GM18520 (cell line): ENCODE data around the gene COPZ1.
"Not testable (repeated sequence)": the region's sequence is repeated elsewhere in the genome, so short reads cannot be mapped to it uniquely, and the experiment has no call there.

Experiments used
- ATAC-seq: cut with Tn5 transposase; IDR thresholded peaks from one replicate; pipeline ENCODE4 v1.9.1; 2021; ENCODE audit not compliant: unreplicated experiment

Gene COPZ1, protein sequence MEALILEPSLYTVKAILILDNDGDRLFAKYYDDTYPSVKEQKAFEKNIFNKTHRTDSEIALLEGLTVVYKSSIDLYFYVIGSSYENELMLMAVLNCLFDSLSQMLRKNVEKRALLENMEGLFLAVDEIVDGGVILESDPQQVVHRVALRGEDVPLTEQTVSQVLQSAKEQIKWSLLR

DNA sequence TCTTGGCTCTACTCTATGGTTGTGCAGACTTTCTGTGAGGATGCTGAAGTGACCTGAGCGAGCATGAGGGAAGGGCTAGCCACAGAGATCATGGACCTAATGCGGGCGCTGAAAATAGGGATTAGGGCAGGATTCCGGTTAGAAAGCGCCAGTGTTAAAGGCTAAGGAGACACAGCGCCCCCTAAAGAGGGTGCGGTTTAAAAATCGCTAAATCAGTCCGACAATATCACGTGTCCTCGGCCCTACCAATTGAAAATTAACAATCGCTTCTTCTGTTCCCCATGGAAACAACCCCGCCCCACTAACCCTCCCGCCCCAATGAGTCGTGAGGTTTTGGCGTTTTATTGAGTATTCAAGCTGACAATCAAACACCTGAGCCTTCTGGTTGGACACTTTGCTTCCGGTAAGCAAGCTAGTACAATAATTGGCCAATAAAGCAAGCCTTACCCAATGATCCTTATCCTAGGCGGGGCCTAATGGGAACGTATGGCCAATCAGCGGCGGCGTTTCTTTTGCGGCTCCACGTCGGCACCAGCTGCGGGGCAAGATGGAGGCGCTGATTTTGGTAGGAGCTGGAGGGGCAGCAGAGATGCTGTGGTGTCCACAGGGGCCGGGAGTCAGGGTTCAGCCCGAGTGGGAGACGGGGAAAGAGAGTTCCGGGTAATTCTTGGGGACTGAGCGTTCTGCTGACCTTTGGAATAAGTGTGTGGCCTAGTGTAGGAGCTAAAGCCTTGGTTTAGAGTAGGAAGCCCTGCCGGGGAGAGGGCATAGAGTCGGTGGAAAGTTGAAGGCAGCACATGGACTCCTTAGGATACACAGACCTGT is at the start of gene COPZ1:
Gene COPZ1 (plus strand): TSS at position 515 of the 825 bp plus-strand sequence. CDS start 33 bp downstream, at position 548.
- ATAC-seq = peak; percentile 99

DNA sequence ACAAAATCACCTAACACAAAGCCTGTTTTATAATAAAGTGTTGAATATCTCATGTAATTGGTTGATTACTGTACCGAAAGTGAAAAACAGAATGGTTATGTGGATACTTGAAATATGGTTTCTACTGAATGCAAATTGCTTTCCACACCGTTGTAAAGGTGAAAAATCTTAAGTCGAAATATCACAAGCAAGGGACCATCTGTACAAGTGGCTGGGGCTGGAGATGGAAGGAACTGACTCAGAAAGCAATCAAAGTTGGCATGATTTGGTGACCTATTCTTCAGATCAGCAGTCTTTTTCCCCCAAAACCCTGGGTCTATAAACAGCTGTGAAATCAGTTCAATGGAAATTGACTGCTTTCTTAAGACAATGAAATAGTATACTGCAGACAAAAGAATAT is 48.6 kb upstream of the COPZ1 start:
- ATAC-seq = no peak

DNA sequence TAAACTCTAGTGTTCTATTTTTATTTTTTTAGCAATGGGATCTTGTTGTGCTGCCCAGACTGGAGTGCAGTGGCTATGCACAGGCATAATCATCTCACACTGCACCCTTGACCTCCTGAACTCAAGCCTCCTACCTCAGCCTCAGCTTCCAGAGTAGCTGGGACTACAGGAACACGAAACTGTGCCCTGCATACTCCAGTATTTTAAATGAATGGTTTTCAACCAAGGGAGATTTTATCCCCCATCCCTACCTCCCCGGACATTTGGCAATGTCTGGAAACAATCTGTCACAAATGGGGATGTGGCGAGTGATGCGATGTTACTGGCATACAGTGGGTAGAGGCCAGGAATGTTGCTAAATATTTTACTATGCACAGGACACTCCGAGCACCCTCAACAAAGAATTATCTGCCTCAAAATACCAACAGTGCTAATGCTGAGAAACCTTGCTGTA is 47.1 kb upstream of the COPZ1 start:
- ATAC-seq = no peak

DNA sequence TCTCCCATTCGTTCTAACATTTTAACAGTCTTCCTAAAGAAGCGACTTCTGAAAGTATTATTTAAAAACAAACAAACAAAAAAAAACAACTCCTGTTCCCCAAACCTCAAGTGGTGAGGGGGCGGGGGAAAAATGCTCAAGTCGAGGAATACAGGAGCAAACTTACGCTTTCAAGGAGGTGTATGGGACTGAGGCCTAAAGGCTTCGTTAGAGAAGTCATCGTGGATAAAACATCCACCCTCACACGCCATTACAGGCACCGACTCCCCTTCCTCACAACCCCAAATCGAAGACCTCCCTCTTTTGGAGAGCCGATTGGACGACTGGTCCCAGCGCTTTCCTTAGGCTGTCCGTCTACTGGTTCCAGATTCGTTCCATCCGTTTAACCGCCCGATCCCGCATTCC is 45.7 kb upstream of the COPZ1 start:
- ATAC-seq = no peak

DNA sequence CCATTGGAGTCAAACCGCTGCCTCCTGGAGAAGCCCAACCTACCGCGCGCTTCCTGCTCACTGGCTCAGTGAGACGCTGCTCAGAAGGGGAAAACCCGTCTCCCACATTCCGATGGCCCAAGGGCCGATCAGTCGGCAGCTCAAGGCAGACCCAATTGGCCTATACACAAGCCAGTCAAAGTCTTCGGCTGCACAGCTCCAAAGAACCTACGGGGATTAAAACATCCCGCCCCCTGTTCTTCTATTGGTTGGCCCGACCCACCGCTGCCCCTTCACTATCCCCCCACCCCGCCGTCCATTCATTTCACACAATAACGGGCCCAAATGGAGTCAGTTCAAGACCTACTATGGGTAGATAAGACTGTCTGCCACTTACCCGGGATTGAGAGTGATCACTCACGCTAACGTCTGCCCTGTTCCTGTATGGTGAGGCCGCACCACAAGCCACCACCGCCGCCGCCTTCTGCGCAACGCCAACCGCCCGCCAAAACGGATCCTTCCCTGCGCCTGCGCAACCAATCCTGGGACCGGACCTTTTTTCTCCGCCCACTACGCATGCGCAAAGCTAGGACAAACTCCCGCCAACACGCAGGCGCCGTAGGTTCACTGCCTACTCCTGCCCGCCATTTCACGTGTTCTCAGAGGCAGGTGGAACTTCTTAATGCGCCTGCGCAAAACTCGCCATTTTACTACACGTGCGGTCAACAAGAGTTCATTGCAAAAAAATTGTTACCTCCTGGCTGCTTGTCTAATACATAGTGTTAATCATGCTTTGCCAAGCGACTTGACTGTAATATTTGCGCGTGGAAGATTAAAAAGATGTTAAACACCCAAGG is 45.1 kb upstream of the COPZ1 start, which contains the start of gene CBX5:
Gene CBX5 (minus strand): TSS at position 491 of the 836 bp plus-strand sequence. CDS start 22,472 bp downstream, outside the sequence.
- ATAC-seq = peak; percentile 80

DNA sequence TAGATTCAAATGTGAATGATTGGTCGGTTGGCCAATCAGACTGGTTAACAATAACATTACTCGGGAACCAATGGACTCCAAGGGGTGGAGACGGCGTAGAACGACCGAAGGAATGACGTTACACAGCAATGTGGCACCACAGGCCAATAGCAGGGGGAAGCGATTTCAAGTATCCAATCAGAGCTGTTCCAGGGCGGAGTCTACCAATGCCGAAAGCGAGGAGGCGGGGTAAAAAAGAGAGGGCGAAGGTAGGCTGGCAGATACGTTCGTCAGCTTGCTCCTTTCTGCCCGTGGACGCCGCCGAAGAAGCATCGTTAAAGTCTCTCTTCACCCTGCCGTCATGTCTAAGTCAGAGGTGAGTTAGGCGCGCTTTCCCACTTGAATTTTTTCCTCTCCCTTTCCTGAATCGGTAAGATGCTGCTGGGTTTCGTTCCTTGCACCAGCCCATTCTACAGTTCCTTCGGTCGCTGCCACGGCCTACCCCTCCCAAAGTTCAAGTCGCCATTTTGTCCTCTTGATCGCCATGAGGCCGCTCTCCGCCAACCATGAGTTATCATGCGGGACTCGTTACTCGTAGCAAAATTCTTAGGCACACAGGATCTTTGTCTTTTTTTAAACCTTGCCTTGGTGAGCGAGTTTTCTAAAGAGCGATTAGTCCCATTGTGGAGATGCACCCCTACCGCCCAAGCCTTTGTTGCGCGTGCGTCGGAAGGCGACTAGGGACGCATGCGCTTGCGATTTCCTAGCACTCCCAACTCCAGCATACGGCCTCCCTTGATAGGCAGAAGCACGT is 44.3 kb upstream of the COPZ1 start, which contains the start of gene HNRNPA1:
Gene HNRNPA1 (plus strand): TSS at position 259 of the 793 bp plus-strand sequence. CDS start 82 bp downstream, at position 341.
- ATAC-seq = peak; percentile 78

DNA sequence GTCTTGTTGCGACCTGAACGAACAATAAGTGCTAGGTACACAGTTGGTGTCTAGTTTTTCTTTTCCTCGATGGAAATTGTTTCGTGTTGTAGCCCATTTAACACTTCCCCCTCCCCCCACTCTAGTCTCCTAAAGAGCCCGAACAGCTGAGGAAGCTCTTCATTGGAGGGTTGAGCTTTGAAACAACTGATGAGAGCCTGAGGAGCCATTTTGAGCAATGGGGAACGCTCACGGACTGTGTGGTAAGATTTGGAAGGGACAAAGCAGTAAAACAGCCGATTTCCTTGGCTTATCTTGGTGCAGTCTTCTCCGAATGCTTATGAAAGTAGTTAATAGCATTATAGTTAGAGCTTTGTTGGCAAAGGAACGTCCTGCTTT is 43.7 kb upstream of the COPZ1 start:
- not testable (repeated sequence) for ATAC-seq

DNA sequence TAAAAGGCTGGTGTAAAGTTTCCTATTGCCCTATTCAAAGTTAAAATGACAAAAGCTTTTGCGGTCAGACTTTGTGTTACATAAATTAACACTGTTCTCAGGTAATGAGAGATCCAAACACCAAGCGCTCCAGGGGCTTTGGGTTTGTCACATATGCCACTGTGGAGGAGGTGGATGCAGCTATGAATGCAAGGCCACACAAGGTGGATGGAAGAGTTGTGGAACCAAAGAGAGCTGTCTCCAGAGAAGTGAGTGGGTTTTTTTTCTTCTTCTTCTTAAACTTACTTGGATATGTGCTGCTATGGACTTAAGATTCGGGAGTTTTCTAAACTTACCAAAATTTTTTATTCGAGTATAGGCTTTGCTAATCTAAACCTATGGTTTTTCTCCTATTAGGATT is 43.2 kb upstream of the COPZ1 start:
- not testable (repeated sequence) for ATAC-seq

DNA sequence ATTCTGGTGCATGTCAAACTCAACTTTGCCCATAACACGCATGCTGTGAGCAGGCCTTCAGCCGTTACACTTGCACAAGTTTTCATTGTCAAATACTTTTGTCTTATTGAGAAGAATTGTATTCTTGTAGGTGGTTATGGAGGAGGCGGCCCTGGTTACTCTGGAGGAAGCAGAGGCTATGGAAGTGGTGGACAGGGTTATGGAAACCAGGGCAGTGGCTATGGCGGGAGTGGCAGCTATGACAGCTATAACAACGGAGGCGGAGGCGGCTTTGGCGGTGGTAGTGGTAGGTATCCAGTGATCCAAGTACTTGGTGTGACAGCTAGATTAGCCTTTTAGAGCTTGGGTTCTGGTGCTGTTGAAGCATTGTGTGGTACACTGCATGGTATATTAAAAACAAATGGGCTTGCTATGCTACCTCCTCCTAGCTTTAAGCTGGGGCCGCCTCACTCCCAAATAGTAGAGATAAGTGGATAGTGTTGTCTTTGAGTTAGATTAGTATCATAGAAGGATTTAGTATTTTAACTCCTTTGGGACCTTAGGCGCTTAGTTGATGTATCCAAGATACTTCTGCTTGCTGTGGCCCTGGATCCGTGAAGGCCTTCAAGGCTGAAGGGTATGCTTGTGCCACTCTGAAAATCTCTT is 41.9 kb upstream of the COPZ1 start:
- ATAC-seq = no peak

DNA sequence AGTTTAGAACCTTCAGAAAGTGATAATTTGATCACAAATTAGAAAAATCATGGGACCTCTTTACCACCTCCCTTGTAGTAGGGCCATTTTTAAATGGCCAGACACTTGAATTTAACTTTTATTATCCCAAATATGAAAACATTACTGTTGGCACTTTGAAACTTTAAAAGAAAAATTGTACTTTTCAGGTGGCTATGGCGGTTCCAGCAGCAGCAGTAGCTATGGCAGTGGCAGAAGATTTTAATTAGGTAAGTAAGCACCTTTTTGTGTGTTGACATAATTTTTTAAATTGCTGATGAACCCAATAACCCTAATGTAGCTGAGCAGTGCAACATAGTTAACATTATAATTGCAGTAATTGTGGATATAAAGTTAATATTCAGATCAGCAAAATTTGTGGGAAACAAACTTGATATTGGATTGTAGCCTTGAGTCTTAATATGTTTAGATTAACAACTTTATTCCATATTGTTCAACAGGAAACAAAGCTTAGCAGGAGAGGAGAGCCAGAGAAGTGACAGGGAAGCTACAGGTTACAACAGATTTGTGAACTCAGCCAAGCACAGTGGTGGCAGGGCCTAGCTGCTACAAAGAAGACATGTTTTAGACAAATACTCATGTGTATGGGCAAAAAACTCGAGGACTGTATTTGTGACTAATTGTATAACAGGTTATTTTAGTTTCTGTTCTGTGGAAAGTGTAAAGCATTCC is 40.7 kb upstream of the COPZ1 start:
- ATAC-seq = not testable (repeated sequence)

DNA sequence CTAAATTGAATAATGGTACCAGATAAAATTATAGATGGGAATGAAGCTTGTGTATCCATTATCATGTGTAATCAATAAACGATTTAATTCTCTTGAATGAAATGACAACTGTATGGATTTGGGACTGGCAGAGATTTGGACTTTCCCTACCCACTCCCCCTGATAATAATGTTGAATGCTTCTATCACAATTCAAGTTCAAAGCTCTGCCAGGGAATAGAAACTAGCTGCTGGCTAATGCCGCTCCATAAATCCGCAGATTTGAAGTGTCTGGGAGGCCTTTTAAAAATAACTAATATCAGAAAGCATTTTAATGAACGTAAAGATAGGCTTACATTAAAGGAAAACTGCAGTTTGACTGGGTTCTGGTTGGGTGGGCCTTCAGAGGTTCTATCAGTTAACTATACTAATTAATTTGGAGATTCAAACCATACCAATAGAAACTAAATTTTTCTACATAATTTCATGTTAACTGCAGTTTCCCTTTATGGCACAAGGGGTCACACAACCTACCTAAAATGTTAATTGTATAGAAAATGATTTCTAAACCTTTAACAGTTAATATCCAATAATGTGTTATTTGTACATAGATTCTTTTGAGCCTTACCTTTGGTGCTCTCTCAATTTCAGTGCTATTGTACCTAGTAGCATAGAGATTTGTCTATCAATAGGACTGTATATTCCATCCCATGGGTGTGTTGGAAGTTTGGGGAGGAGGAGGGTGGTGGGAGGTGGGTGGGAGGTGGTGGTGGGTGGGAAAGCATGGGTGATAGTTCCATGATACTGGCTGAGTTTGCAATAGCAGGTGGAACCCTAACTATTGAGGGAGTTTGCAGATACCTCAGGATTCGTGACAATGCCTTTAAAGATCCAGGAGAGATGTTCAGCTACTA is 39.5 kb upstream of the COPZ1 start:
- ATAC-seq = no peak

DNA sequence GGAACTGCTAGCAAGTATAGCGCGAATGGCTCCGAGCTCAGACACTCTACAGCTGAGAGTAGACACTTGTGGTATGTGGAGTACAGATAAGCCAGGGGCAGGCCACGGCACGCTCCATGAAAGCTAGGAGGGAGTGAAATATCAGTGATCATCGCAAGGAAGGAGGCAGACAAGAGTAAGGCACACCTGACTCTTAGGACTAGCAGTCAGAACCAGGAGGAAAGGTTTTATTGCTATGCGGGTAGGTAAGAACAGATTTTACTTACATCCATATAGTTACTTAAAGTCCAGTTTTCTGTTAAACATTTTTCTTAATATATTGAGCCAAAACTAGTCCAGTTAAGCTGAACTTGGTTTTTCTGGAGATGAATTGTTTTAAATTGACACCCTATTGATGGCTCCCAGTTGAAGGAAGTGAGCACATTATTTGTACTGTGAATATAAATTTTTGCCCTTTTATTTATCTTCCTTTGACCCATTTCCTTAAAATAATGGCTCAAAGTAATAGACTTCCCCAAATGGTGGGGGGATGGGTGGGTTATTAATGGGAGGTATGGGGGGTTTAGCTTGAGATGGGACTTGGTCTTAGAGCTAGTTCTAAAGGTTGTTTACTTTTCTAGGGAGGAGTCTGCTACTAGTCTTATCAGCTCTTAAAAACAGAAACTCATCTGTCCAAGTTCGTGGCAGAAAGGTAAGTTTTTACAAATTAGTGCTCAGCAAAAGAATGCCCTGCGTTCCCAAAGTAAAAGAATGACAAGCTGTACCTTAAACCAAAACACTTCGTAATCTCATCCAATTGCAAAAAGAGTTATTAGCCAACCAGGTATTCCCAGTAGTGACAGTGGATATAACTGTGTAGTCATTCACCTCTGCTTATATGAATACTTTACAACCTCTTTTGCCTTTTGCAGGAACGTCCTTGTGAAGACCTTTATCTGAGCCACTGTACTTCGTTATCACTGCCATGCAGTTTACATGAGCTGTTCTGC is 38.6 kb upstream of the COPZ1 start:
- ATAC-seq = no peak

DNA sequence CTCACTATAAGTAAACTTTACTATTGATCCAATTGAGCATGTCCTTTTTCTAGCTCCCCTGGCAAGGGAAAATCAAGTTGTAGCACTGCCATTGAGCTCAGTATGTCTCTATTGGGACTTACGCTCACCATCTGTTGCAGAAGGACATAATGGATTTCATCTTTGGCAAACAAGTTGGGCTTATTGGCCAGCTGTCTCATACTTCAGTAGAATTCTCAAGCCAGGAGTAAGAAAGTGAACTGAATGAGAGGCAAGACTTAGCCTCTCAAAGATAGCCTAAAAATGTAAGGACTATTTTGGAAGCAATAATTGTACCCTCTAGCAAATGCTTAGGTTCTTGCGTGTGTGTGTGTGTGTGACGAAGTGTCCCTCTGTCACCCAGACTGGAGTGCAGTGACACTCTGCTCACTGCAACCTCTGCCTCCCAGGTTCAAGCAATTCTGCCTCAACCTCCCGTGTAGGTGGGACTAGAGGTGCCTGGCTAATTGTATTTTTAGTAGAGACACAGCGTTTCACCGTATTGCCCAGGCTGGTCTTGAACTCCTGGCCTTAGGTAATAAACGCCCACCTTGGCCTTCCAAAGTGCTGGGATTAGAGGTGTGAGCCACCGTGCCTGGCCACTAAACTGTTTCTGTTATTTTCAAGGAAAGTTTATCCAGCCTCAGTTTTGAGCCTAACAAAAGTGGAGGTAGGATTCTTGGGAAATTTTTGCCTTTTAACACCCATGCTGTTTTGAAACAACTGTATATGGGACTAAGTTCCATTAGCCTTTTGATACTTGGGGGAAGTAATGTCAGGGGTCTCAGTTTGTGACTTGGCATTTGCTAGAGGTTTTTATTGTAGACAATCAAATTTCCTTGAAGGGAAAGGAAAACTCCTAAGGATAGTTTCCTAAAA is 37.4 kb upstream of the COPZ1 start:
- no peak for ATAC-seq

DNA sequence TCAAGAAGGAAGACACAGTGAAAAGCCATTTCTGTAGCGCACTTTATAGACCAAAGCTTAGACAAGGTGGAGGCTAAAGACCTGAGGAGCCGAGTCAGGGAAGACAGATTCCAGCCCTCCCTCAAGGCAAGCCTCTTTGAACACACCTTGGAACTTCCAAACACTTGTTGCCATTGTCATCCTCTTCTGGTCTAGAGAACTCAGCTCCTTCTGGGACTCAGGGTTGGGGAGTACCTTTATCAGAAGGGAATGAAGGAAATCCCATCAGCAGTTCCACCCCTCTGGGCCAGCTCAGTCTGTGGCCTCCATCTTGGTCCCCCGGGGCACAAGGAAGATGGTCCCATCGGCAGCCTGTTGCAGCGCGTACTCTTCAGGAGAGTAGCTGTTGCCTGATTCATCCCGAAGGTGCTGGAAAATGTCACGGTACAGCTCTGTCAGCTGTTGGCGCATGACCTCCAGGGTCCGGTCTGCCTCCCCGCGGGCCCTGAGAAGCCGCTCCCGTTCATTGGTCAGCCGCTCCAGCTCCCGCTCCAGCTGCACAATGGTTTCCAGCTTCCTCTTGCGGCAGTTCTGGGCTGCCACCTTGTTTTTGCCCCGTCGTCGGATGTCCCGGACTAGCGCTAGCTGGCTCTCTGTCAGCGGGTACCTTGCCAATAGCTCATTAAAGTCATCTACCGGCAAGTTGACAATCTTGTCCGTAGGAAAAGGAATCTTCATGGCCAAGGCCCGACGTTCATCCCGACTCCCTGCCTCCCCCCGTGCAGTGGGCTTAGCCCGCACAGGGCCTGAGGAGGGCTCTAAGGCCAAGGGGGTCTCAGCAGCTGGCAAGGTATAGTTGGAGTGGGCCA is 32.6 kb upstream of the COPZ1 start:
- no peak for ATAC-seq

DNA sequence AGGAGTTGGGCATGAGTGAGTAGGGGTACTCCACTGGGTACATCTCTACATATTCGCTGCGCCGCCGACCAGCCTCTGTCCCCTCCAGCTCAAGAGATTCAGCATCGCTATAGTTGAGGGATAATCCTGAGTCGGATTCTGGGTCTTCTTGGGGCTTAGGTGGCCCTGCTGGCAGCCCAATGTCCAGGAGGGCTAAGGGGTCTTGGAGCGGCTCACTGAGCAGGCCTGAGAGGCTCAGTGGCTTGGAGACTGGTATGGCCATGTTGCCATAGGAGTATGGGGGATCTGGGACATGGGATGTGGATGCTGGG is 32.0 kb upstream of the COPZ1 start:
- no peak for ATAC-seq
